PC-3 (cell line): ENCODE results near the gene CHST9. TPM values are rescaled to one million over a fixed set of nuclear protein-coding genes. Genes with fewer than 3 reads are reported as not detected.

ENCODE experiments used
- ATAC-seq: fragments of 200-7000 bp; cut with Tn5 transposase; 2 replicates; pipeline ENCODE4 v1.9.1; 2020; ENCODE audit warnings: mild to moderate bottlenecking, moderate library complexity
- BruUV-seq: library from RNA; stranded (reverse); fragments of 400-500 nt; replicated peaks from 2 replicates; lab custom pipeline; 2021; lab: Mats Ljungman, UMichigan
- CTCF ChIA-PET: fragments of 300-600 bp; sonication (Branson Sonifier 250); formaldehyde crosslinking; loops from one replicate; lab custom pipeline; 2022; ENCODE audit warnings: antibody characterized with exemption; lab: Charles Lee
- POLR2A ChIA-PET: fragments of 300-600 bp; sonication (Branson Sonifier 250); formaldehyde crosslinking; loops from one replicate; lab custom pipeline; 2022; ENCODE audit warnings: antibody characterized with exemption; ENCODE audit not compliant: unreplicated experiment; lab: Charles Lee
- DNase-seq: peaks from one replicate; pipeline ENCODE4 v3.0.0-alpha.2; 2015
- H2AFZ ChIP-seq: fragments of 300-600 bp; sonication (generic); 2 replicates; pipeline ENCODE4 v1.6.0; 2016; ENCODE audit warnings: antibody characterized with exemption, low read length
- H3F3A ChIP-seq: fragments of 300-600 bp; sonication (generic); one replicate; pipeline ENCODE4 v1.6.0; 2017; ENCODE audit warnings: antibody characterized with exemption, low read length, control low read depth, mild to moderate bottlenecking; ENCODE audit not compliant: unreplicated experiment
- H3K27ac ChIP-seq: fragments of 300-600 bp; sonication (generic); 2 replicates; pipeline ENCODE4 v1.5.1; 2016; ENCODE audit warnings: mild to moderate bottlenecking, low read length
- H3K27me3 ChIP-seq: fragments of 300-600 bp; sonication (generic); 2 replicates; pipeline ENCODE4 v1.6.1; 2016; ENCODE audit warnings: low read length, mixed read lengths
- H3K36me3 ChIP-seq: fragments of 300-600 bp; sonication (generic); 2 replicates; pipeline ENCODE4 v1.6.1; 2016; ENCODE audit warnings: low read depth, mixed run types, low read length, mixed read lengths
- H3K4me1 ChIP-seq: fragments of 300-600 bp; sonication (generic); 2 replicates; pipeline ENCODE4 v1.5.1; 2016; ENCODE audit warnings: low read length; ENCODE audit not compliant: insufficient read depth
- H3K4me2 ChIP-seq: fragments of 300-600 bp; sonication (generic); 2 replicates; pipeline ENCODE4 v1.6.0; 2016; ENCODE audit warnings: low read length
- H3K4me3 ChIP-seq: fragments of 300-600 bp; sonication (generic); 2 replicates; pipeline ENCODE4 v1.5.1; 2016; ENCODE audit warnings: mild to moderate bottlenecking, low read length, mixed read lengths
- H3K79me2 ChIP-seq: fragments of 300-600 bp; sonication (generic); 2 replicates; pipeline ENCODE4 v1.6.1; 2017; ENCODE audit warnings: low read length, mixed read lengths
- H3K9ac ChIP-seq: fragments of 300-600 bp; sonication (generic); 2 replicates; pipeline ENCODE4 v1.6.0; 2016; ENCODE audit warnings: mild to moderate bottlenecking, low read length
- H3K9me2 ChIP-seq: fragments of 300-600 bp; sonication (generic); replicated peaks from 2 replicates; pipeline ENCODE4 v1.6.1; 2016; ENCODE audit warnings: mixed run types, low read length, mixed read lengths
- H3K9me3 ChIP-seq: fragments of 300-600 bp; sonication (generic); 2 replicates; pipeline ENCODE4 v1.6.1; 2016; ENCODE audit warnings: low read length, mixed read lengths
- H4K20me1 ChIP-seq: fragments of 300-600 bp; sonication (generic); 2 replicates; pipeline ENCODE4 v1.6.1; 2016; ENCODE audit warnings: low read length, mixed read lengths
- EZH2 ChIP-seq: fragments of 300-600 bp; sonication (generic); IDR thresholded peaks from one replicate; pipeline ENCODE4 v1.6.1; 2017; ENCODE audit warnings: antibody characterized with exemption, mild to moderate bottlenecking, low read length; ENCODE audit not compliant: unreplicated experiment
- EZH2phosphoT487 ChIP-seq: fragments of 300-600 bp; sonication (generic); IDR thresholded peaks from 2 replicates; pipeline ENCODE4 v1.6.1; 2018; ENCODE audit warnings: mild to moderate bottlenecking, antibody characterized with exemption, low read length, borderline replicate concordance
- intact Hi-C: fragments of 100-400 bp; cut with micrococcal nuclease; formaldehyde crosslinking; loops from 2 replicates; pipeline ENCODE4 v1.9.0; 2023
- total RNA-seq: library from RNA; depleted of rRNA; stranded (reverse); fragments of >200 nt; gene quantifications from 2 replicates; pipeline ENCODE4 v1.2.3, GENCODE V29; 2014
- TF ChIP-seq, protein P1 (sequence below): fragments of 300-600 bp; sonication (generic); conservative IDR thresholded peaks from 2 replicates; pipeline ENCODE4 v1.5.1; 2017; ENCODE audit warnings: antibody characterized with exemption, low read depth, mild to moderate bottlenecking, low read length

Gene CHST9
- total RNA-seq, 1 experiment from 2014 or later = not detected

DNA sequence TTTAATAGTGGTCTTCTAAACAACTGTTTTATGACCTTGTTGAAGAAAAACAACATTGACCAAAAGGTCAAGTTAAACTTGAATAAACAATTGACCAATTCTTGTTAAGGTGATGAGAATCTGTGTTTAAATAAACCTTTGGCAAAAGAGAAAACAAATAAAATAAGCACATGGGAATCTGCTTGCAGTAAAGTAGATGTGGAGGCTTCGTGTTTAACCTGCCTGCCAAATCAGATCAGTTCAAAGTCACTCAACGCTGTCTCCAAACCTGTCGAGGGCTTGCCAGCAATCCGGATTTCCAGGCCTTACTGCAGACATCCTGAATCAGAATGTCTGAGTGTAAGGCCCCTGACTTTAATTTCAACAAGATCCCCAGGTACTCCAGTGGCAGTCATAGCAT is 264.5 kb downstream of the CHST9 start:
- Histone ChIP-seq H3K27me3 (peaks cover 11% of the 10 kb centered on the region; the same call in 1 of the 2 replicates), H3K36me3 (no peaks in the 10 kb centered on the region), H3K4me1 (no peaks in the 10 kb centered on the region), H4K20me1 (no peaks in the 10 kb centered on the region), H3K9me3 (no peaks in the 10 kb centered on the region; the same call in 1 of the 2 replicates), H2AFZ (no peak overlapping the region), H3K9me2 (no peaks in the 10 kb centered on the region), H3K4me2 (no peak overlapping the region), H3K4me3 (no peak overlapping the region), H3K9ac (no peak overlapping the region), H3K79me2 (no peaks in the 10 kb centered on the region), H3K27ac (no peak overlapping the region), H3F3A (no peaks in the 10 kb centered on the region)
- ChIA-PET CTCF (no interaction called here), POLR2A (no interaction called here)
- DNase-seq = no peak
- intact Hi-C loops = no loop called here
- TF ChIP-seq, protein P1, sequence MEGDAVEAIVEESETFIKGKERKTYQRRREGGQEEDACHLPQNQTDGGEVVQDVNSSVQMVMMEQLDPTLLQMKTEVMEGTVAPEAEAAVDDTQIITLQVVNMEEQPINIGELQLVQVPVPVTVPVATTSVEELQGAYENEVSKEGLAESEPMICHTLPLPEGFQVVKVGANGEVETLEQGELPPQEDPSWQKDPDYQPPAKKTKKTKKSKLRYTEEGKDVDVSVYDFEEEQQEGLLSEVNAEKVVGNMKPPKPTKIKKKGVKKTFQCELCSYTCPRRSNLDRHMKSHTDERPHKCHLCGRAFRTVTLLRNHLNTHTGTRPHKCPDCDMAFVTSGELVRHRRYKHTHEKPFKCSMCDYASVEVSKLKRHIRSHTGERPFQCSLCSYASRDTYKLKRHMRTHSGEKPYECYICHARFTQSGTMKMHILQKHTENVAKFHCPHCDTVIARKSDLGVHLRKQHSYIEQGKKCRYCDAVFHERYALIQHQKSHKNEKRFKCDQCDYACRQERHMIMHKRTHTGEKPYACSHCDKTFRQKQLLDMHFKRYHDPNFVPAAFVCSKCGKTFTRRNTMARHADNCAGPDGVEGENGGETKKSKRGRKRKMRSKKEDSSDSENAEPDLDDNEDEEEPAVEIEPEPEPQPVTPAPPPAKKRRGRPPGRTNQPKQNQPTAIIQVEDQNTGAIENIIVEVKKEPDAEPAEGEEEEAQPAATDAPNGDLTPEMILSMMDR = no peak
- no peak for ATAC-seq
- no TSS peak for BruUV-seq

DNA sequence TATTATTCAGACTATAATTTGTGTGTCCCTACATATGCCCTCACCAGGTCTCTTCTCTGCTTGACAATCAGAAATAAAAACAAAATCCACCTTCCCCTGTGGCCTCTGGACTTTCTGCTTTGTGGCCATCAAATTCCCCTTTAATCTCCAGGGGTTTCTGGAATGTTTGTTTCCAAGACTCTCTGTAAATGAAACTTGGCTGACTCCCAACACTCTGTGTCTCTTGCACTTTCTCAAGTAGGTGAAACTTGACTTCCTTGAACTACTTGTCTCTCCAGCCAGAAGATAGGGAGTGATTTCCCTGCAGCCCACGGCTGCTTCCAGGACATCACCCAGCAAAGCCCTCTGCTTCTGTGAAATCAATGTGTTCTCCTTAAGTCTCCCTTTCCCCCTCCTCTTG is 265.5 kb downstream of the CHST9 start:
- no peak for ATAC-seq
- Histone ChIP-seq H3K4me1 (no peaks in the 10 kb centered on the region), H3K4me2 (no peak overlapping the region), H3K9me3 (no peaks in the 10 kb centered on the region; the same call in 1 of the 2 replicates), H3K9ac (no peak overlapping the region), H3K79me2 (no peaks in the 10 kb centered on the region), H3K4me3 (no peak overlapping the region), H2AFZ (no peak overlapping the region), H3K27ac (no peak overlapping the region), H3F3A (no peaks in the 10 kb centered on the region), H3K9me2 (no peaks in the 10 kb centered on the region), H3K36me3 (no peaks in the 10 kb centered on the region), H4K20me1 (no peaks in the 10 kb centered on the region), H3K27me3 (peaks cover 17% of the 10 kb centered on the region)
- ChIA-PET CTCF (no interaction called here), POLR2A (no interaction called here)
- TF ChIP-seq, protein P1 = no peak
- TF ChIP-seq EZH2 (no peak), EZH2phosphoT487 (no peak)
- DNase-seq = no peak
- intact Hi-C loops = no loop called here
- no TSS peak for BruUV-seq

DNA sequence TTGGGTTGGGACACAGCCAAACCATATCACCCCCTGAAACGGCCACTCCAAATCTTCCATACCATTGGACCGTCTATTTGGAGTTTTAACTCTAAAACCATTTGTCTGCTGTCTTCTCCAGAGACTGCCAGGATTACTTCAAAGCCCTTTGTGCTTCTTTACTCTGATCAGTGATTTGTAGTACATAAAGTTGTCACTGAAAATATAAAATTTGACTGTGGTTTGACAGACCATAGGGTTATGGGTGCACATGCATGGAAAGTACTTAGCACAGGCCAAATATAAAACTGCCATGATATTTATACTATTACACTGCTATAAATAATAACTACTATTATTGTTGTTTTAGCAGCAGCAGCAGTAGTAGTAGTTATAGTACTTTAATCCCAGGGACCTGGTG is 265.9 kb downstream of the CHST9 start:
- no peak overlapping the region for H2AFZ ChIP-seq
- H3K36me3 ChIP-seq = no peaks in the 10 kb centered on the region
- H4K20me1 ChIP-seq = no peaks in the 10 kb centered on the region
- H3K27ac ChIP-seq = no peak overlapping the region
- ChIA-PET POLR2A (no interaction called here), CTCF (no interaction called here)
- BruUV-seq = no TSS peak
- intact Hi-C loops = no loop called here
- no peak overlapping the region for H3K9ac ChIP-seq
- H3F3A ChIP-seq = no peaks in the 10 kb centered on the region
- H3K79me2 ChIP-seq = no peaks in the 10 kb centered on the region
- no peaks in the 10 kb centered on the region for H3K9me2 ChIP-seq
- H3K4me2 ChIP-seq = no peak overlapping the region
- no peak overlapping the region for H3K4me3 ChIP-seq
- H3K4me1 ChIP-seq = no peaks in the 10 kb centered on the region
- no peaks in the 10 kb centered on the region; the same call in 1 of the 2 replicates for H3K9me3 ChIP-seq
- DNase-seq = no peak
- TF ChIP-seq EZH2phosphoT487 = no peak
- TF ChIP-seq EZH2 = no peak
- TF ChIP-seq, protein P1 = no peak
- ATAC-seq = no peak
- H3K27me3 ChIP-seq = peaks cover 21% of the 10 kb centered on the region
